ENCODE data around the gene PDZRN3.

PDZRN3 gene

GRCh38 chr3:73379465-73379864, 245.3 kb downstream of the PDZRN3 start:
- DNase-seq: no peak

- DNase-seq: no peak
Observed at GRCh38 chr3:73378207-73378606, 246.5 kb downstream of the PDZRN3 start.

GRCh38 chr3:73365756-73366397, 258.9 kb downstream of the PDZRN3 start:
- DNase-seq: no peak

DNA sequence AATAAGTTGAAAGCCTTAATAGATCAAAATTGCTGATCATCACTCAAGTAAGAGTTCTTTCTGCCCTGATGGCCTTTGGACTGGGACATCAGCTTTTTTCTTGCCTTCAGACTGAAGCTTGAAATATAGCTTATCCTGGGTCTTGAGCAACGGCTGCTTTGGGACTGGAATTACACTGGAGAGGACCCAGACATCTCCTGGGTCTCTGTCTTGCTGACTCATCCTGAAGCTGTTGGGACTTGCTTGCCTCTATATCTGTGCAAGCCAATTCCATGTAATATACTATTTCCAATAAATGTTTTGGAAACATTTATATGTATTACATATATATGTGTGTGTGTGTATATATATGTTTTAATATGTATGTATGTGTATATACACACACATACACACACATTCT, 260.2 kb downstream of the PDZRN3 start:
- DNase-seq: no peak

GRCh38 chr3:73363093-73363492, 261.6 kb downstream of the PDZRN3 start:
- DNase-seq: no peak

DNA sequence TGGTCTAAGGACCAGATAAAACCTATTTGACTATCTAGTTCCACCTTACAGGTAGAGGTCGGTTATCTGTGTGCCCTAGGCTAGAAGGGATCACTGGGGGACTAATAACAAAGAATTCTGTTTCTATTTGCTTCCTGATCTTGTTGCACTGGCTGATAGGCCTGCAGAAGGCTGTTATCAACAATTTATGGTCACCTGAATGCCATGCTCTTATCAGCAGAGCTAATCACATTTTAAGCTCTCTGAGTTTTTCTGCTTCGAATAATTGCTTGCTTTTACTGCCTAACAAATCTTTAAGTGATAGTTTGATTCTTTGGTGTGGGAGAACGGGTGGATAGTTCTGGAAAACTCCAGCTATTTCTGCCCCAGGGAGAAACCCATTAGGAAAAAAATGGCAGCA, 263.1 kb downstream of the PDZRN3 start:
- DNase-seq: no peak

GRCh38 chr3:73353649-73354217, 271.0 kb downstream of the PDZRN3 start:
- no peak for DNase-seq

- no peak for DNase-seq
Observed at GRCh38 chr3:73352841-73353645, 271.7 kb downstream of the PDZRN3 start.

GRCh38 chr3:73351423-73352071, 273.2 kb downstream of the PDZRN3 start:
- no peak for DNase-seq

- no peak for DNase-seq
Observed at GRCh38 chr3:73350996-73351395, 273.7 kb downstream of the PDZRN3 start.

- no peak for DNase-seq
Observed at GRCh38 chr3:73349657-73350056, 275.1 kb downstream of the PDZRN3 start.

GRCh38 chr3:73342077-73342476, 282.7 kb downstream of the PDZRN3 start:
- no peak for DNase-seq

DNA sequence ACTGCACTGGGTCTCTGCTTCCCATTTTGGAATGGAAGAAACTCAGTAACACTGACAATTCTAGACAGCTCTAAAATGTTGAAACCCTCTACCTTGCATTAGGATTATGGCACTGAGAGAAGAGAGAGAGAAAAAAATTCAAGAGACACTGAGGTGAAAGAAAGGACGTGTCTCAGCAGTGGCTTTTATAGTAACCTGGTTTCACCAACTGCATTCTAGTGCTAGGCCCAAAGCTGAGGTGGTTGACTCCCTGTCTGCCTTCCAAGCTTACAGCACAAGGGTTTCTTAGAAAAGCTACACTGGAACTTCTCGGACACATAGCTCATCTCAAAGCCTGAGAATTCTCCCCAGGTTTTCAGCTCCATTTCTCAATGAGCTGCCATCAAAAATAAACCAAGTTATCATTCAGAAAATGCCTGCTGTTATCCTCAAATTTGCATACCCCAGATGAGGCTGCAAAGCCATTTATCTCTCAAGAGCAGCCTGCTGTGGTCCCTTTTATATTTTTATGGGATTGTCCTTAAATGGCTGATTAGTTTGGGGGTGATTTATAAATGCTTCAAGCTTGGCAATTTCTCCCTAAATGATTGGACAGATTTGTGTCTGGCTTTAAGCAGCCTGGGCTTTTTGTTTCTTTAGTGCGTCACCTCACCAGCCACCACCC, 283.3 kb downstream of the PDZRN3 start:
- DNase-seq: no peak

DNA sequence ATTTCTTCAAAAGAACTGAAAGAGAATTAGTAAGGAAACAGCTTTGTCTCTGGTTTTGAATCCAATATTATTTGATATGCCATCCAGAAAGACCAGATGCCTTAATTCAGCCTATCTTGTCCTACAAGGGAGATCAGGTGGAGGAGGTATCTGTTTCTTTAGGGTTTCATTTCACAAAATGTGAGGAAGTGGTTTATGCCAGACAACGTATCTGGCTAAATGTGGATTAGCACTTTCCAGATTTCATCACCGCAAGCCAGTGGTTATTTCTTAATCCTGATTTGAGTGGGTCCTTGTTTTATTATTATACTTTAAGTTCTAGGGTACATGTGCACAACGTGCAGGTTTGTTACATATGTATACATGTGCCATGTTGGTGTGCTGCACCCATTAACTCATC, 292.2 kb downstream of the PDZRN3 start:
- DNase-seq: no peak
